NT2/D1 (cell line): ENCODE measurements around the gene EIF4A3.

Source experiments
- SUZ12 ChIP-seq: IDR thresholded peaks from 2 replicates; pipeline ENCODE4 v1.6.1; 2011; ENCODE audit not compliant: insufficient read length, insufficient read depth; ENCODE audit errors: extremely low read depth
- YY1 ChIP-seq: IDR thresholded peaks from 2 replicates; pipeline ENCODE4 v1.6.1; 2011; ENCODE audit not compliant: insufficient read length, insufficient read depth

GRCh38 chr17:80152081-80152702 is 5.3 kb upstream of the EIF4A3 start:
- TF ChIP-seq SUZ12 (no peak), YY1 (no peak)
